NCI-H1092 treated with DMSO at 0.1 percent for 48 hours (cell line): ENCODE data around the gene PPP1R13B.

ENCODE experiments used
- DNase-seq: peaks from one replicate; lab custom pipeline; 2025; lab: John Stamatoyannopoulos, UW

Gene PPP1R13B

GRCh38 chr14:103744621-103745395, 102.6 kb downstream of the PPP1R13B start:
- no peak for DNase-seq

GRCh38 chr14:103743691-103744090, 103.7 kb downstream of the PPP1R13B start:
- no peak for DNase-seq

GRCh38 chr14:103742499-103743255, 104.7 kb downstream of the PPP1R13B start:
- DNase-seq = no peak

DNA sequence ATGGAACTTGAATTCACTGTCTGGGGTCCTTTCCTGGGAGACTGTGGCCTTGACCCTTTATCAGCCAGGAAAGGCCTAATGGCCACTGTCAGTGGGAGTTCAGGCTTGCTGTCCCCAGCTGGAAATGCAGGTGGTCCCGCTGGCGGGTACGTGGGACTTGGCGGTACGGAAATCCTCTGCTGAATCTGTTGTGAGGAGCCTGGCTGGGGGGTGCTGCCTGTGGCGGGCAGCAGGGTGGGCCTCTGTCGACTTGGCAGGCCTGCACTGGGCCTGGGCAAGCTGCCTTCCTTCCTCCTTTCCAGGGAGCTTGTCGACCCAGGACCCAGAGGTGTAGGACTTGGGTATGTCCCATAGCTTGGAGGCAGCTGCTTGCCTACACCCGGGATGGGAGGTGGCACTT, 105.5 kb downstream of the PPP1R13B start:
- no peak for DNase-seq

- no peak for DNase-seq
Observed at GRCh38 chr14:103740991-103741689, 106.2 kb downstream of the PPP1R13B start.

DNA sequence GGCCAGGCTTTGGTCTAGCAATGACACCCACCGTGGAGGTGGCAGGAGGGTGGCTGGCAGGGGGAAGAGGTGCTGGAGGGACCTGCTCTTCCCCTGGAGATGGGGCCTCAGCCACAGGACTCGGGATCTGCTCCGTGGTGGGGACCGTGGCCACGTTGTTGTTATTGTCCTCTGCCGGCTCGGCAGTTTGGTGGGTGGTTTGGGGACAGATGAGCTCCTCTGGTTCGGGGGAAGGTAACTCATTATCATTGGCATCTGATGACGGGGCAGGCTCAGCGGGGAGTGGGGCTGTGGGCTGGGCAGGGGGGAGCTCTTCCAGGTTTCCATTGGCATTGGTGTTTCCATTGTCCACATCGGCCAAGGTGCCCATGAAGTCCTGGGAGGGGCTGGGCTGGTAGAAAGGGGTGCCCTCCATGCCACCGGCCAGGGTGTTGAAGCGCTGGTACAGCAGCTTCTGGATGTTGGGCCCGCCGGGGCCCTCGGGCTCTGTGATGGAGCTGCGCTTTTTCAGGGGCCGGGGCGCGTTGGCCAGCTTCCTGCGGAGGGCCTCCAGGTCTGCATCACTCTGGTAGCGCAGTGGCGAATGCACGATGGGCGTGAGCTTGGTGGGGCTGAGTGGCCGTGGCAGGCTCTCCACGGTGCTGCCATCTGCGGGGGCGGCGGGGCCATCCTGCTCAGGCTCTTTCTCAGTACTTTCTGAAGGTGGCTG, 107.4 kb downstream of the PPP1R13B start:
- DNase-seq = no peak

DNA sequence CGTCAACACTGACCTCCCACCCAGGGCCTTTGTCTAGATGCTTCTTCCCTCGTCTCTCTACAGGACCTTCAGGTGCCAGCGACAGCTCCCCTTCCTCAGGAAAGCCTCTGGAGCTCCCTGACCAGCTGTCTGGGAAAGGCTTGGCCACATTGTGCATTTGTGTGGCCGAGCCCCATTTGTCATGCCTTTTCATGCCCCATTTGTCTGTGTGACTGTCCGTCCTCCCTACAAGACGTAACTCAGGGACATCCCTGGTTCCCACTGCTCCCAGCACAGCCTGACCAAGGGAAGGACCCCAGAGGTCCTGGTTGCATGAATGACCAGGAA, 107.9 kb downstream of the PPP1R13B start:
- no peak for DNase-seq

DNA sequence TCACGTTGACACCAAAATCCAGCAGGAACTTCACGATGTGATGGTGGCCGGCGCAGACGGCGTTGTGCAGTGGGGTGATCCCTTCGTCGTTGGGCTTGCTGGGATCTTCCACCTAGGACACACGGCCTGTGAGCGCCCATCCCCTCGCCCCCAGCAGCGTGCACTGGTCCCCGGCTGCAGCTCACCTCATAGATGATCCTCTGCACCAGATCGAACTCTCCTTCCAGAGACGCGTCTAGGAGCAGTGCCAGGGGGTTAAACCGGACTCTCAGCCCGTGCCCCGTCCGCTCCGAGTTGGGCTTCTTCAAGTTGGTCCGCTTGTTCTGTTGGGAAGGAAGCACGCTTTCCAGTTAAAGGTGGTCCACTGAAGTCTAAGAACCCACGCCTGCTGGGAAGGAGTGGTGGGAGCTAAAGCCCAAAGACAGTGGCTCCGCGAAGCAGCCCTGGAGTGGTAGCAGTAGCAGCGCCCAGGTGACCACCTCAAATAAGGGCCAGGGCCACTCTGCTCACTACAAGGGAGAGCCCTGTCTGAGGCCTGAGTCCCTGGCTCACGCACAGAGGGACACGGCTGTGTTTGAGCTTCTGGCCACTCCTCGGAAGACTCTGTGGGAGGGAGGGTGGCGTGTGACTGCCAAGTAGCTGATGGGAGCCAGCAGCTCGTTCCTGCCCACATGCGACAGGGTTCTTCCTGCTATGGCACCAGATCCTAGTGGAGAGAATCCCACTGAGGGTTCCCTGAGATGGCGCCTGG, 108.5 kb downstream of the PPP1R13B start:
- DNase-seq = no peak

DNA sequence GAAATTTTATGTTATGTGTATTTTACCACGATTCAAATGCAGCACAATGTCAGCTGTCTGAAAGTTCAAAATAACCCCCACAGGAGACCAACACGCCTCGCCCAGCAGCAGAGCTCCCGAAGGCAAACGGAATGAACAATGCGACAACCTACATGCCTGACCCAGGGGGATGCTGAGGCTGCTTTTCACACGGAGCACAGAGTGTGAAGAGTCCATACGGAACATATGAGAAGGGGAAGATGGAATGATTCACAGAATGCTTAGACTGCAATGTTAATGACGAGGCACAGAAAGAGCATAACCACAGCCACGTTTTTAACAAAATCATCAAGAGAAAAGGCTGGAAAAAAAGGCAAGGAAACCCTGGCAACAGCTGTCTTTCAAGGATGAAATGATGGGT, 109.2 kb downstream of the PPP1R13B start:
- no peak for DNase-seq

DNA sequence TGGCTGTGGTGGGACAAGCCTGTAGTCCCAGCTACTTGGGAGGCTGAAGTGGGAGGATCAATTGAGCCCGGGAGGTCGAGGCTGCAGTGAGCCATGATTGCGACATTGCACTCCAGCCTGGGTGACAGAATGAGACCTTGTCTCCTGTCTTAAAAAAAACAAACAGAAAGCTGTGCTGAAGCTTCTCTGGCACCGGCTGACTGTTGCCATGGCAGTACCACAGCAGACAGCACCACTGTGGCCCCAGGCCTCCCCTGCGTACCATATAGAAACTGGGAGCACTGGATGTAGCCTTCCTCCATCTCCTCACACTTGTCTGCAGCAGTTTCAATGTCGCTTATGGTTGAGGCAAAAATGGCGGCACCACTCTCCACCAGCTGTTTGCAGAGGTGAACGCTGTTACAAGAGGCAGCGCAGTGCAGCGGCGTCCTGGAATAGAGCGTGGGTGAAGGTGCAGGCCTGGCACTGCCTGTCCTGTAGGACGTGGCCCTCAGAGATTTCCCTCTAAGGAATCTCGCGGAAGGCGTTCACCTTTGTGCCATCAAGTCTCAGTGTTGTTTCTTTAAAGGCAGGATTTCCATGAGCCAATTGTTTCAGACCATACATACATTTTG, 109.8 kb downstream of the PPP1R13B start:
- DNase-seq = no peak

DNA sequence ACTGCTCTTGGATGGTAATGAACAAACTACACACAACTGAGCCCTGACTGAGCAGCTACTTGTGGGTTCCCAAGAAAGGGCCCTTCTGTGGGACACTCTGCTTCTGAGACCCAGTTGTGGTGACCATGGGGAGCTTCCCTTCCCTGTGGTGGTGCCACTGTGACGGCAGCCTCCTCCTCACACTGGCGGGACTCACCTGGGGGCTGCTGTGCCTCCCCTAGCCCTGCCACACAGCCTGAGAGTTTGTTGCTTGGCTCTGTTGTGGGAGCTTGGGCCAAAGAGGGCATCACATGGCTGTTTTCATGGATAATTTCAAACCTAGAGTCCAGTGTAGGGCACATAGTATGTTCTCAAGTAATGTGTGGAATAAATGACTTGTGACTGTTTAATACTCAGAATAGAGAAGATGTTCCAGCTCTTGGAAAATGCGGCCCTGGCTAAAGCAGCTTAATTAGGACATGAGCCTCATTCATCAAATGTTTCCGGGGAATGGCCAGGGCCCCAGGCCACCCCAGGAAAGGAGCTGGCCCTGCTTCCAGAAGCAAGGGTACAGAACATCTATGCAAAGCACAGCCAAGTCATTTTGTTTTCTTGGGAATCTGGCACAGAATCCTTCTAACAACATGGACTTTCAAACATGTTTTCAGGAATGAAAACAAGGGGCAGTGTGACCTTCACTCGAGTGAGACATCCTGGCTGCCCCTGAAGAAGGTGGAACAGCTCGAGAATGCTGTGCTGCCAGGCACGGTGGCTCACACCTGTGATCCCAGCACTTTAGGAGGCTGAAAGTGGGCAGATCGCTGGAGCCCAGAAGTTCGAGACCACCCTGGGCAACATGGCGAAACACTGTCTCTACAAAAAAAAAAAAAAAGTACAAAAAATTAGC, 110.6 kb downstream of the PPP1R13B start:
- DNase-seq = no peak

DNA sequence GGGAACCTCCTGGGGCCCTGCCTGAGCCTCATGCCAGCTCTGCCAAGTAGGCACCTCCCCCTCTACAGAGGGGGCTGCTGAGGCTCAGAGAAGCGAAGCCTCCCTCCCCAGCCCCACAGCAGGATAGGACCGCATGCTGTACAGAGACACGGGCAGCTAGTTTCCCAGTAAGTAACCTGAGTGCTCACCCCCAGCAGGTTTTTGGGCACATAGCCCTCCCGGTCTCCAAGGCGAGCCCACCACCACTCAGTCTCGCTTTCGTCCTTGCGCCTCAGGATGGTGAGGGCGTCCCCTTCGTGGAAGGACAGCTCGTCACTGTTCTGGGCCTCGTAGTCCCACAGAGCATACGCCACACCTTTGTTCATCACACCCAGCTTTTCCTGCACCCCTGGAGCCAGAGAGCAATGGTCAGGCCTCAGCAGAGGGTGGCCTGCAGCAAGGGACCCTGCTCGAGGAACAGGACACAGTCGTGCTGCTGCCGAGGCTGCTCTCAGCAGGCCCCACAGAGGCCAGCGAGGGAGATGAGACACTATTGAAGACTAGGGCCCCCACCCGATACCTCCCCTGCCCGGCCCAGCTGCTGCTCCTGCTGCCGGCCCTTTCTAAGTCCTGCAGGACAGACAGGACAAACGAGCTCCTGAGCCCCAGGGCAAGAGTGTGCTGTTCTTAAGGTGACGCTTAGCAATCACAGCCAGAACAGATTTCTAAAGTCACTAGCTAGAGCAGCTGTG, 111.4 kb downstream of the PPP1R13B start:
- no peak for DNase-seq

DNA sequence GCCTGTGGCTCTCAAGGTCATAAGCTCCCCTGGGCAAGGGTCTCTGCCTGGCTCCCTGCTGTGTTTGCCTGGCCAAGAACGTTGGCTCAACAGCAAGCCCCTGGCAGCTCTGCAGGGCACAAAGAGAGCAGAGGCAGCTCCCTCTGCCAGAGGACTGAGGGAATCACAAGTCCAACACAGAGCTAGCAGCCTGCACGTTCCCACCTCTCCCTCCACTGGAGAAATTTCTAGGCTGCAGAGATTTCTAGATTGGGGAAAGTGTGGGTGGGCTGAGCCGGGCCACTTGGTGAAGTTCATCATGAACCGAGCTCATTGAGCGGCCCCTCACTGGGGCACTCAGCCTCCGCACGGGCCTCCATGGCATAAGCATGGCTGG, 111.9 kb downstream of the PPP1R13B start:
- DNase-seq = no peak

- DNase-seq = no peak
Observed at GRCh38 chr14:103735022-103735421, 112.4 kb downstream of the PPP1R13B start.

DNA sequence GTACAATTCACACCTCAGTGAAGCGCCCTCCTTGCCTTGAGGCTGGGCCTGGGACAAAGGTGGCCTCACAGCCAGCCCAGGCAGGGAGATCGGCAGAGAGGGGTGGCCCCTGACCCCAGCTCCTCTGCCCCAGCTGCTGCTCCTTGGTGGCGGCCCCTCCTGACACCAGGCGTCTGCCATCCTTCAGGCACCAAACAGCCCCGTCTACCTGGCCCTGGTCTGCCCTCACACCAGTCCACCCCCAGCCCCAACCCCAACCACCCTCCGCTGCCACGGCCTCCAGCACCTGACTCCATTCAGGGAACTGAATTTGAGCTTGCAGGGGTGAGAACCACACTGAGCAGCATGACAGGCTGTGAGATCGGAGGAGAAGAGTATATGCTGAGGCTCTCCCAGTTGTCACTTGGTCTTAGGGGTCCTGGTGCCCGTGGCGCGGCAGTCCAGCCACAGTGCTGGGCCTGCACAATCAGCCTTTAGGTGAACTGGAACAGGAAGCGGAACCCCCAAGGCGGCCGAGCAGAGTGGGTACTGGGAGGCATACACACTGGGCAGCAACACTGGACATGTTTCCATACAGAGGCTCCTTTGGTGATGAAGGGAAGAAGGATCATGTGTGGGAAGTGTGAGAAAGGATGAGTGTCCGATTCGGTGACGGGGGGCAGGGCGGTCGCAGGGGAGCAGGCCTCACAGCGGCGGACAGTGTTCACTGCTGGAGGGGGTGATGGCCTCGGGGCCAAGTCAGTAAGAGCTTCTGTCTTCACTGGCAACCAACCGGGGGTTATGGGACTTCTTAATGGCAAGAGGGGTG, 113.1 kb downstream of the PPP1R13B start:
- DNase-seq = no peak

- no peak for DNase-seq
Observed at GRCh38 chr14:103733651-103734050, 113.7 kb downstream of the PPP1R13B start.

GRCh38 chr14:103732868-103733620, 114.3 kb downstream of the PPP1R13B start:
- DNase-seq = no peak
